Lung (tissue), 12 donors: Measurements from ENCODE around the gene CWC22. TPM values are rescaled to one million over a fixed set of nuclear protein-coding genes. Genes with fewer than 3 reads are reported as not detected.

ENCODE experiments used
- ATAC-seq: fragments of 200-7000 bp; cut with Tn5 transposase; one replicate; pipeline ENCODE4 v1.9.1; 2020; ENCODE audit warnings: moderate number of reproducible peaks; ENCODE audit not compliant: insufficient read depth, low FRiP score
- DNase-seq, 3 donors: peaks; one replicate each; pipeline ENCODE4 v3.0.0-alpha.2; 2013 to 2017
- H3K27ac ChIP-seq, 2 donors: one replicate each; pipeline ENCODE4 v1.5.1; 2013; ENCODE audit warnings: mild to moderate bottlenecking in 2 of 2, moderate library complexity in 2 of 2, control low read depth in 1 of 2, inconsistent platforms in 1 of 2, low read depth in 1 of 2, low read length in 1 of 2
- H3K27me3 ChIP-seq, 3 donors: one replicate each; pipeline ENCODE4 v1.5.1; 2013; ENCODE audit warnings: low read length in 2 of 3; ENCODE audit not compliant: control insufficient read depth in 3 of 3, insufficient read depth in 3 of 3
- H3K36me3 ChIP-seq, 4 donors: one replicate each; pipeline ENCODE4 v1.5.1; 2013; ENCODE audit warnings: low read length in 4 of 4, mild to moderate bottlenecking in 1 of 4, moderate library complexity in 1 of 4; ENCODE audit not compliant: control insufficient read depth in 4 of 4, insufficient read depth in 4 of 4
- H3K4me1 ChIP-seq, 5 donors: one replicate each; pipeline ENCODE4 v1.5.1; 2013; ENCODE audit warnings: low read length in 5 of 5, mild to moderate bottlenecking in 2 of 5, moderate library complexity in 1 of 5; ENCODE audit not compliant: control insufficient read depth in 5 of 5, insufficient read depth in 5 of 5
- H3K4me3 ChIP-seq: one replicate; pipeline ENCODE4 v1.5.1; 2013; ENCODE audit warnings: mild to moderate bottlenecking, control low read depth, moderate library complexity
- H3K9ac ChIP-seq, 2 donors: one replicate each; pipeline ENCODE4 v1.5.1; 2013; ENCODE audit warnings: low read length in 2 of 2, control low read depth in 1 of 2; ENCODE audit not compliant: insufficient read depth in 1 of 2
- H3K9me3 ChIP-seq, 4 donors: one replicate each; pipeline ENCODE4 v1.5.1; 2013; ENCODE audit warnings: low read length in 3 of 4, mild to moderate bottlenecking in 1 of 4, moderate library complexity in 1 of 4; ENCODE audit not compliant: control insufficient read depth in 4 of 4, insufficient read depth in 3 of 4
- CTCF ChIP-seq: IDR thresholded peaks from 2 replicates; pipeline ENCODE4 v1.5.1; 2012; ENCODE audit warnings: mild to moderate bottlenecking; ENCODE audit errors: control extremely low read depth, extremely low read depth
- WGBS, 2 donors: extraction: QIAGEN DNeasy Blood & Tissue Kit; methylation state at CpG; one replicate each; pipeline ENCODE4 v1.1.7; 2013; 5-methylcytosine and 5-hydroxymethylcytosine counted together
- polyA plus RNA-seq, 2 donors: library from polyadenylated mRNA; stranded (reverse); fragments of 200-250 nt; gene quantifications; one replicate each; pipeline ENCODE4 v1.2.1, GENCODE V29; 2013
- total RNA-seq, 2 donors: library from RNA; depleted of rRNA in 1 of 2; stranded (reverse); fragments of >200 nt in 1 of 2; gene quantifications; one replicate each; pipeline ENCODE4 v1.2.1, GENCODE V29; 2014 to 2021
- donor health status: control.
- donor health status: control.
- donor health status: Bipolar disorder and iron deficiency.
- donor health status: healthy.
- donor health status: DM: yes; HTN: yes; CAD: no.

CWC22 gene
- total and polyA plus RNA-seq, 4 donors: 8.7 to 28.9 (median 12.4) TPM

- no peaks in the 10 kb centered on the region for H3K4me1 ChIP-seq
- H3K27ac ChIP-seq: no peak overlapping the region
- no peaks in the 10 kb centered on the region for H3K36me3 ChIP-seq
- peaks cover 0 to 7% (median under 1%) of the 10 kb centered on the region in 4 donors for H3K9me3 ChIP-seq
- no peak overlapping the region for H3K4me3 ChIP-seq
- no peak for TF ChIP-seq CTCF
- no peaks in the 10 kb centered on the region for H3K27me3 ChIP-seq
- ATAC-seq (no peak), DNase-seq (no peak)
- H3K9ac ChIP-seq: no peak overlapping the region
- WGBS, 2 donors: 74 to 91% methylated on average over 1 of the region's 1 CpG
Observed at GRCh38 chr2:179927041-179927440, 80.1 kb downstream of the CWC22 start.

GRCh38 chr2:179925713-179926112 lies 81.4 kb downstream of the CWC22 start:
- no peak for TF ChIP-seq CTCF
- no peak for ATAC-seq
- Histone ChIP-seq H3K9ac (no peak overlapping the region), H3K27me3 (no peaks in the 10 kb centered on the region), H3K36me3 (no peaks in the 10 kb centered on the region), H3K27ac (no peak overlapping the region), H3K4me1 (no peaks in the 10 kb centered on the region), H3K4me3 (no peak overlapping the region), H3K9me3 (peaks cover 0 to 7% (median under 1%) of the 10 kb centered on the region in 4 donors)
- 46 to 48% methylated on average over 2 of the region's 2 CpGs for WGBS, 2 donors
- no peak for DNase-seq

- Histone ChIP-seq H3K9ac (no peak overlapping the region), H3K27me3 (no peaks in the 10 kb centered on the region), H3K4me3 (no peak overlapping the region), H3K9me3 (no peaks in the 10 kb centered on the region), H3K27ac (no peak overlapping the region), H3K36me3 (no peaks in the 10 kb centered on the region), H3K4me1 (no peaks in the 10 kb centered on the region)
- no peak for TF ChIP-seq CTCF
- DNase-seq: no peak
- no peak for ATAC-seq
Observed at GRCh38 chr2:179917272-179917671, 89.8 kb downstream of the CWC22 start.

GRCh38 chr2:179915395-179915992 lies 91.6 kb downstream of the CWC22 start:
- Histone ChIP-seq H3K9me3 (no peaks in the 10 kb centered on the region), H3K36me3 (no peaks in the 10 kb centered on the region), H3K4me3 (no peak overlapping the region), H3K27ac (no peak overlapping the region), H3K9ac (no peak overlapping the region), H3K4me1 (no peaks in the 10 kb centered on the region), H3K27me3 (no peaks in the 10 kb centered on the region)
- TF ChIP-seq CTCF: no peak
- no peak for ATAC-seq
- no peak for DNase-seq
- WGBS, 2 donors: 63 to 75% methylated on average over 1 of the region's 1 CpG
